Tibial artery (tissue), 4 donors: ENCODE results near the gene ARL15.

ENCODE experiments used
- DNase-seq, 2 donors: peaks; one replicate each; pipeline ENCODE4 v3.0.0-alpha.2; 2019
- H3K27ac ChIP-seq, 2 donors: fragments of 200-600 bp; sonication (generic) in 1 of 2; 1 replicate in 1 of 2; 2 replicates in 1 of 2; pipeline ENCODE4 v1.5.1; 2018 to 2019; ENCODE audit warnings: mild to moderate bottlenecking in 1 of 2
- H3K27me3 ChIP-seq, 2 donors: fragments of 200-600 bp; sonication (generic) in 1 of 2; one replicate each; pipeline versions ENCODE4 v1.5.1 to v1.6.0; 2016 to 2019
- H3K36me3 ChIP-seq, 3 donors: fragments of 200-600 bp; sonication (generic) in 2 of 3; one replicate each; pipeline ENCODE4 v1.5.1; 2016 to 2019; ENCODE audit warnings: mild to moderate bottlenecking in 2 of 3
- H3K4me1 ChIP-seq, 4 donors: fragments of 200-600 bp; sonication (generic) in 2 of 4; 1 replicate in 3 of 4; 2 replicates in 1 of 4; pipeline ENCODE4 v1.5.1; 2016 to 2019
- H3K4me3 ChIP-seq, 2 donors: fragments of 200-600 bp; sonication (generic) in 1 of 2; 1 replicate in 1 of 2; 2 replicates in 1 of 2; pipeline ENCODE4 v1.5.1; 2018 to 2019; ENCODE audit warnings: mild to moderate bottlenecking in 2 of 2
- H3K9me3 ChIP-seq, 3 donors: fragments of 200-600 bp; sonication (generic) in 1 of 3; one replicate each; pipeline ENCODE4 v1.5.1; 2016 to 2019
- CTCF ChIP-seq, 2 experiments: fragments of 200-600 bp in 1 of 2; fragments of 450-650 bp in 1 of 2; IDR thresholded peaks; one replicate each; pipeline ENCODE4 v1.5.1; 2017 to 2019; ENCODE audit warnings: antibody characterized with exemption in 2 of 2, mild to moderate bottlenecking in 1 of 2, moderate library complexity in 1 of 2
- intact Hi-C: fragments of 100-400 bp; cut with DNase I; formaldehyde crosslinking; loops from one replicate; pipeline ENCODE4 v1.15.0; 2023; ENCODE audit warnings: low total_unique reads

ARL15 gene

DNA sequence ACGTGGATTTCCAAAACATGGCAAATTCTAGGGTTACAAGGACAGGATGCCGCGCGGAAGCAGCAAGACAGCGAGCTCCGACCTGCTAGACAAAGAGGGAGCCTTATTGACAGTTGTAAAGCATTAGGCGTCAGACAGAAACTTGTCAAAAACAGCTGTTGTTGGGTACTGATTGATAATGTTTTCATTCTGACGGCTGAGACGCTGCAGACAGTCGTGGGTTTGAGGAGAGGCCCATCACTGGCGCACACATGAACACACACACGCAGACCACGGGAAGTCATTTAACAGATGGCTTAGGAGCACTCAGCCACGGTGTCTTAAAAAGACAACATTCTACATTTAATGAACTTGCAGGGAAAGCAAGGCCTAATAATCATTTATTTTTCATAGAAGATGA lies 426.0 kb downstream of the ARL15 start:
- TF ChIP-seq CTCF (IDR thresholded peaks at IDR 0.05): no peak
- DNase-seq: no peak
- no peaks in the 10 kb centered on the region for H3K9me3 ChIP-seq
- H3K27ac ChIP-seq: no peak overlapping the region
- H3K4me3 ChIP-seq: no peak overlapping the region
- no peaks in the 10 kb centered on the region for H3K36me3 ChIP-seq
- no peaks in the 10 kb centered on the region for H3K4me1 ChIP-seq
- no peaks in the 10 kb centered on the region for H3K27me3 ChIP-seq
- intact Hi-C loops: no loop called here

GRCh38 chr5:53882676-53883031 lies 427.7 kb downstream of the ARL15 start:
- Histone ChIP-seq H3K9me3 (no peaks in the 10 kb centered on the region), H3K4me1 (no peaks in the 10 kb centered on the region), H3K4me3 (no peak overlapping the region), H3K27me3 (no peaks in the 10 kb centered on the region), H3K27ac (no peak overlapping the region), H3K36me3 (no peaks in the 10 kb centered on the region)
- DNase-seq: no peak
- no peak for TF ChIP-seq CTCF (IDR thresholded peaks at IDR 0.05)
- intact Hi-C loops: no loop called here

GRCh38 chr5:53882006-53882675 lies 428.2 kb downstream of the ARL15 start:
- intact Hi-C loops: no loop called here
- Histone ChIP-seq H3K4me1 (peaks cover 0 to 3% (median 0%) of the 10 kb centered on the region in 4 donors), H3K9me3 (no peaks in the 10 kb centered on the region), H3K27ac (no peak overlapping the region), H3K4me3 (no peak overlapping the region), H3K36me3 (no peaks in the 10 kb centered on the region), H3K27me3 (no peaks in the 10 kb centered on the region)
- TF ChIP-seq CTCF (IDR thresholded peaks at IDR 0.05): no peak
- DNase-seq: no peak

DNA sequence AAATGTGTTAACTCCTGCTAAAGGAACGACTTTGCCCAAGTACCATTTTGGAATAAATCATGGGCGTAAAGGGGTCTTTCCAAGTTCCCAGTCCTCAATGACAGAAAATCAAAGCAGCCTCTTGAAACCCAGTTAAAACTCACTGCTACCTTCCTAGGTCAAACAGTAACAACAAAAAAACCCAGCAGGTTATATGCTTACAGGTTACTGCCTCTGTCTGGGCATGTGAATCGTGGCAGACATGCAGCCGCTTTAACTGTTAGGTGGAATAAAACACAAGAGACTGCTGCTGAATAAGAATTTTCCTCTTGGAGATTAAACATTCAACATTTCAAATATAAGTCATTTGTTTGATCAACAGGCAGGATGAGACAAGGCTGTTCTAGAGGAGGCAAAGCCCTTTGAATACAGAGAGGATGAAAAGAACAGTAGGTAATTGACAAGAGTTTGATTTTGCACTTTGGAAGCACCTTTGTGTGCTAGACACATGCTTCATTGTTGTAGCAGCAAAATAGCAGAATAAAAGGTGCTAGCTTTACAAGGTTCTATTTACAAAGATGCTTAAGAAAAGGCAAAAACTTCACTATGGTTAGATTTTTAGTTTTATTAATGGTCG lies 430.6 kb downstream of the ARL15 start:
- Histone ChIP-seq H3K9me3 (no peaks in the 10 kb centered on the region), H3K36me3 (no peaks in the 10 kb centered on the region), H3K27ac (no peak overlapping the region), H3K4me1 (peaks cover 0 to 7% (median 0%) of the 10 kb centered on the region in 4 donors), H3K27me3 (no peaks in the 10 kb centered on the region), H3K4me3 (no peak overlapping the region)
- intact Hi-C loops: no loop called here
- TF ChIP-seq CTCF (IDR thresholded peaks at IDR 0.05): no peak
- DNase-seq: no peak

DNA sequence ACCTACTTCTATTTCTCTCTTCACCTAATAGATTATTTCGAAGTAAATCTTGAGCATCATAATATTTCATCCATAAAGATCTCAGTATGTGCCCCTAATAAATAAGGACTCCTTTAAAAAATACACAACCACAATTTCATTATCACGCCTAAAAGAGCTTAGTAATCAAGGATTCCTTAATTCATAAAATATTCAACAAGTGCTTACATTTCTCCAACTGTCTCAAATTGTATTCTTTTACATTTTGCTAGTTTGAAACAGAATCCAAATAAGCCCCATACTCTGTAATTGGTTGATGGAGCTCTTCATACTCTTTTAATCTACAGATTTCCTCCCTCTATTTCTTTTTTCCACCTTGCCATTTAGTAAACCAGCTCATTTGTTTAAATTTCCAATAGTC lies 432.4 kb downstream of the ARL15 start:
- no peak for DNase-seq
- no peak overlapping the region for H3K4me3 ChIP-seq
- H3K4me1 ChIP-seq: peaks cover 0 to 7% (median 0%) of the 10 kb centered on the region in 4 donors
- no peaks in the 10 kb centered on the region for H3K9me3 ChIP-seq
- TF ChIP-seq CTCF (IDR thresholded peaks at IDR 0.05): no peak
- H3K36me3 ChIP-seq: no peaks in the 10 kb centered on the region
- intact Hi-C loops: no loop called here
- H3K27ac ChIP-seq: no peak overlapping the region
- no peaks in the 10 kb centered on the region for H3K27me3 ChIP-seq
